GM21723 (cell line): ENCODE results near the gene COP1.

Experiments
- ATAC-seq: cut with Tn5 transposase; IDR thresholded peaks from one replicate; pipeline ENCODE4 v1.9.1; 2021; ENCODE audit warnings: mild to moderate bottlenecking, moderate library complexity; ENCODE audit not compliant: unreplicated experiment

The COP1 gene

DNA sequence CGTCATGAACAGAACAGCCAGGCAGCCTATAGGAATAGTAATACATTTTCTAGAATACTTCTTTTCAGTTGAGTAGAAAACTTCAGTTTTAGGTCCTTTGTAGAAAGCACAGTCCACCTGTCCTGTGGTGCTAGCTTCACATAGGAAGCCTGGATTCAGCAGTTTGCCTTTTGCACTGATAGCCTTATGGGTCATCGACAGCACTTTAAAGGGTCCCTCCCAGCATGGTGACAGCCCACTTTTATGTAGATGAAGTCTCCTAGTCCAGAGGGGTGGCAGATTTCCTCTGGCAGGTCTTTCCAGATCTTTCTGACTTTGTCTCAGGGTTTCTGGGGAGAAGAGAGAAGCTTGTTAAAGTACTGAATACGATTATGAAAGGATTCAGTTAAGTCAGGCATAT, 302.3 kb downstream of the COP1 start:
- no peak for ATAC-seq

DNA sequence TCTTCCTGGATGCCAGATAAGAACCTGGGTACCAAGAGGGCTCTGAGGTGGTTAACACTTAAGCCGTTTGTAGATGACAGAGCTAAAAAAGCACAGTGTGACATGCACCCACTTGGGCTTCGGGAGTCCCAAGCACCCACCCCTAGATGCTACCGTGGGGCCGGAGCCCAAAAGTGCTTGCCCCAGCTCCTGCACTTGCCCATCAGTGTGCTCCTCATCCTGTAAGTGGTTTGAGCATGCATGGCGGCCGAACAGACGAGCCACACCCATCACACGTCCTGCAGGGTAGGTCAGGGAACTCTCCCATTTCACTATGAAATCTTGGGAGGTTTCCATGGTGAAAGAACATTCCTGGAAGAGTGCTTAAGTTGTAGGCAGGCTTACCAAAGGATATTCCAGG, 304.8 kb downstream of the COP1 start:
- no peak for ATAC-seq

DNA sequence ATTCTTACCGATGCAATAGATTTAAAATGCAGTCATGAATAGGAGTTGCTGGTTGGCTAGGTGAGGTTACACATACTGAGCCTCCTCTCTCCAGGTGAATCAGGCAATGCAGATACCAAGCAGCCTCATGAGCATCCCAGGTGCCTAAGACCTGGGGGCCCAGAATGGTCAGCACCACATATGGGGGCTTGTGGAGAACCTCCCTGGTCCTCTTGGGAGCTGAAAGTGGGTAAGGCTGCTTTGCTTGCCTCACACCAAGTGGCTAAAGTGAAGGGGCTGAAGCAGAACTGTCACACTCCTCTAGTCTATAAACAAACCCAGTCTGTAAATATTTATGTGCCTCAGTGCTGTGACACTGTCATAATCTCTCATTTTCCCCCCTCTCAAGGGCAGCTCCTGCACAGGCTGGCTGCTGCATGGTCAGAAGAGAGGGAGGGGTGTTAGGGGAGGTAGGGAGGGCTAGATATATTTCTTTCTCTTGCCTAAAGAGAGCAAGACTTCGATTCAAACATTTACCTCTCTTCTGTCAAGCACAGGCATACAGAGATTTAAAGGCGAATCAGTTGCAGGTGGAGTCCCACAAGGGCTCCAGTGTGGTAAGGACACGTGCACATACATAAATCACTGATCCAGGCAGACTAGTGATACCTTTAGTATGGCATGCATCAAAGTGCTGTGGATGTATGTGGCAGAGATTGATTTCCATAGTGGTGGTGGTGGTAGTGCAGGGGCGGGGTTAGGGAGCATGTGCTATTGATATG, 305.8 kb downstream of the COP1 start:
- ATAC-seq, result no peak

DNA sequence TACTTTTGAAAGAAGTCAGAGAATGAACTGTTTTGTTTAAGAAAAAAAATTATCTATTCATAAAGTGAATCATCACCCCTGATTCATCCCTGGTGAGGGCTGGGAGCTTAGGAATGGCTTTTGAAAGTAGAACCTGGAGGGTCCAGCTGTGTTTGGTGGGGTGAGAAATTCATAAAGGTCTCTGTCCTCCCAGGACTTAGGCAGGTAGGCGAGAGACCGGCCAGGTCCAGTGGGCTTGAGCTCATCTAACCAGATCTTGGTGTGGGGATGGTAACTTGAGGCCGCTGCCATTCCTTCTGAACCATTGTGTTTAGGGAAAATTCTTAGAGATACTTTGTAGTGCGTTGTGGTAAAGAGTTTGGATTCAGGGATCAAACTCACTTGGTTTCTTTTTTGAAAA, 306.9 kb downstream of the COP1 start:
- no peak for ATAC-seq

DNA sequence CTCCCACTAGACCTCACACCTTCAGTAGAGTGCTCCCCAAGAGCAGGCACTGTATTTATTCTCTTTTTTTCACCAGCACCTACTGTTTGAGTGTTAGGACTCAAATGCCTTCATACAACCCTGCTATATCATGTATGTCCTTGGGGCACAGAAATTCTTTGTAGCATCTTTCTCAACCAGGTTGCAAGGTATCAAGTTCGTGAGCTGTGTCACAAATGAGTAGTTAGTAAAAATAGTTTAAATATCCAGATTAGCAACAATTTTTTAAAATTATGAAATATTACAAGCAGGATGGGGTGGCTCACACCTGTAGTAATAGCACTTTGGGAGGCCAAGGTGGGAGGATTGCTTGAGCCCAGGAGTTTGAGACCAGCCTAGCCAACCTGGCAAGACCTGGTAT, 311.1 kb downstream of the COP1 start:
- no peak for ATAC-seq
